ENCODE data around the gene MAPK14. TPM values are rescaled to one million over a fixed set of nuclear protein-coding genes. Genes with fewer than 3 reads are reported as not detected.

Gene MAPK14
- total and polyA plus RNA-seq, 2 experiments from 2014 or later = 26.8 to 45.0 TPM

DNA sequence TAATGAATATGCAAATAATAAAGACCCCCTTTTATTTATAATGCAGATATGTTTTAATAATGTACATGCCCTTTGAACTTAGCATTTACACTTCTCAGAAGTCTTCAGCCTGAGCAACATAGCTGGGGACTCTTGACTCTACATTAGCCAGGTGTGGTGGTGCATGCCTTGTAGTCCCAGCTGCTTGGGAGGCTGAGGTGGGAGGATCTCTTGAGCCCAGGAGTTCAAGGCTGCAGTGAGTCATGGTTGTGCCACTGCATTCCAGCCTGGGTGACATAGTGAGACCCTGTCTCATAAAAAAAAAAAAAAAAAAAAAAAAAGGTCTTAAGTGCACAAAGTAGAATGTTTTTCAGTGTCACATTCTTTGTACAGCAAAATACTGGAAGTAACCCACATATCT, 85.4 kb downstream of the MAPK14 start:
- in situ Hi-C loops (cut with MboI) = no loop called here

DNA sequence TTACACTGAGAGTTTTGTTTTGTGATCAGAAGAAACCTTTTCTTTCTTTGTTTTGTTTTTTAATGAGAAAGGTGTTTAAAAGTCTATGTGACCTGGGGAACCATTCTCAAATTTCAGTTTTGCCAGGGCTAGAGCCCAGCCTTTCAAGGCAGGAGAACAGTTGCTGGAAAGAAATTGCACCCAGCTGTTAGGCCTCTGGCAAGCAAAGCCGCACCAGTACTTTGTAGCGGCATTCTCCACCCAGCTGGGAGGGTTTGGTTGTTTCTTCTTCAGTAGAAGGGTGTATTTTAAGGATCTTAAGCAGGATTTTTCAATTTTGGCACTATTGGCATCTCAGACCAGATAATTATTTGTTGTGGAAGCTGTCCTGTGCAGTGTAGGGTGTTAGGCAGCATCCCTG, 86.1 kb downstream of the MAPK14 start:
- Histone ChIP-seq H3K36me3 (ENCODE audit: low read depth) (peaks cover 14% of the 10 kb centered on the region), H4K20me1 (ENCODE audit: insufficient read depth) (no peaks in the 10 kb centered on the region), H3K4me3 (no peak overlapping the region), H2AFZ (no peak overlapping the region), H3K9me3 (ENCODE audit: low read depth) (no peaks in the 10 kb centered on the region), H3K4me2 (ENCODE audit: unreplicated experiment) (no peak overlapping the region), H3K79me2 (ENCODE audit: insufficient read depth) (no peaks in the 10 kb centered on the region), H3K9me2 (ENCODE audit: insufficient read depth) (no peaks in the 10 kb centered on the region), H3K27ac (no peak overlapping the region), H3K4me1 (ENCODE audit: insufficient read depth) (no peaks in the 10 kb centered on the region), H3K27me3 (replicated peaks; ENCODE audit: insufficient read depth) (no peaks in the 10 kb centered on the region), H3F3A (ENCODE audit: insufficient read depth) (peaks cover 10% of the 10 kb centered on the region; the same call in 1 of the 2 replicates), H3K9ac (no peak overlapping the region)
- 32 to 44% methylated on average over 2 of the region's 2 CpGs for WGBS, 2 experiments (ENCODE audit: low coverage in 1 of 2, low lambda C conversion rate in 2 of 2, missing lambda C conversion rate in 2 of 2)
- DNase-seq = no peak
- TF ChIP-seq EZH2phosphoT487 (IDR thresholded peaks at IDR 0.05; ENCODE audit: insufficient read depth, low read depth) (no peak), EZH2 (IDR thresholded peaks at IDR 0.05; ENCODE audit: insufficient read depth, poor library complexity, severe bottlenecking) (no peak)
- in situ Hi-C loops (cut with MboI) = no loop called here

More for the DNA sequence above, 85.4 kb downstream of the MAPK14 start:
- Histone ChIP-seq H2AFZ (no peak overlapping the region), H3K4me2 (ENCODE audit: unreplicated experiment) (no peak overlapping the region), H3K27me3 (replicated peaks; ENCODE audit: insufficient read depth) (no peaks in the 10 kb centered on the region), H3K9me3 (ENCODE audit: low read depth) (no peaks in the 10 kb centered on the region), H3K4me3 (no peak overlapping the region), H3K36me3 (ENCODE audit: low read depth) (peaks cover 15% of the 10 kb centered on the region), H3K27ac (no peak overlapping the region), H3K9me2 (ENCODE audit: insufficient read depth) (no peaks in the 10 kb centered on the region), H3K9ac (no peak overlapping the region), H3K79me2 (ENCODE audit: insufficient read depth) (no peaks in the 10 kb centered on the region), H3F3A (ENCODE audit: insufficient read depth) (peaks cover 7% of the 10 kb centered on the region; the same call in 1 of the 2 replicates), H4K20me1 (ENCODE audit: insufficient read depth) (no peaks in the 10 kb centered on the region), H3K4me1 (ENCODE audit: insufficient read depth) (no peaks in the 10 kb centered on the region)
- no peak for TF ChIP-seq EZH2 (IDR thresholded peaks at IDR 0.05; ENCODE audit: insufficient read depth, poor library complexity, severe bottlenecking)
- TF ChIP-seq EZH2phosphoT487 (IDR thresholded peaks at IDR 0.05; ENCODE audit: insufficient read depth, low read depth) = no peak
- no peak for DNase-seq

DNA sequence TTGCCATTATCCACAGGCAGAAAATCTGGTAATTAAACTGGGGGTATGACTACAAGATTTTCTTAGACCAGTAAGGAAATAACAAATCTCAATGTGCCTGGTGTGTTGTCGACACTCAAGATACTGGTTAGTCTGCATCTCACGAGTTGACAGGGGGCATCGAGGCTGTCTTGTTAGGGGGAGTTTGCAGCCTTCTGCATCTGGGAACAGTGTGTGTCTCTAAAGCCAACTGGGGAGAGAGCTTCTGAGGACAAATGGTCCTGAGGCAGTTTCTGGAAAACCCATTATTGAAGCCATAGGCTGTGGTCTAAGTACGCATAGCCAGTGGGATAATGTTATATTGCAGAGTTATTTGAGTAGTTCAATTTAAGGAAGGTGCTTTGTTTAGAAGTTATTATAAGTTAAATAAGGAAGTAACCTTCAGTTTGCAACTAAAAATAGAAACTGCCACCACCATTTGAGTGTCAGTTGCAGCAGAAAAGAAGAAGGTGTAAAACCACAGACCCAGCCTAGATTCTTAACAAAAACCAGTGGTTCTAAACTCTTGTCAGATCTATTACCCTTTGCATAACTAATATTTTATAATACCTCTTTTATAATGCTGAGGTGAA, 87.3 kb downstream of the MAPK14 start:
- Histone ChIP-seq H3K27ac (no peak overlapping the region), H3K4me3 (no peak overlapping the region), H3K79me2 (ENCODE audit: insufficient read depth) (no peaks in the 10 kb centered on the region), H3K4me2 (ENCODE audit: unreplicated experiment) (no peak overlapping the region), H3K36me3 (ENCODE audit: low read depth) (peaks cover 14% of the 10 kb centered on the region), H3K9me2 (ENCODE audit: insufficient read depth) (no peaks in the 10 kb centered on the region), H3K9me3 (ENCODE audit: low read depth) (no peaks in the 10 kb centered on the region), H4K20me1 (ENCODE audit: insufficient read depth) (no peaks in the 10 kb centered on the region), H3F3A (ENCODE audit: insufficient read depth) (peaks cover 10% of the 10 kb centered on the region; the same call in 1 of the 2 replicates), H3K27me3 (replicated peaks; ENCODE audit: insufficient read depth) (no peaks in the 10 kb centered on the region), H2AFZ (no peak overlapping the region), H3K9ac (no peak overlapping the region), H3K4me1 (ENCODE audit: insufficient read depth) (no peaks in the 10 kb centered on the region)
- no peak for DNase-seq
- WGBS, 2 experiments (ENCODE audit: low coverage in 1 of 2, low lambda C conversion rate in 2 of 2, missing lambda C conversion rate in 2 of 2) = 76 to 77% methylated on average over 4 of the region's 4 CpGs
- in situ Hi-C loops (cut with MboI) = no loop called here
- TF ChIP-seq EZH2phosphoT487 (IDR thresholded peaks at IDR 0.05; ENCODE audit: insufficient read depth, low read depth) (no peak), EZH2 (IDR thresholded peaks at IDR 0.05; ENCODE audit: insufficient read depth, poor library complexity, severe bottlenecking) (no peak)

DNA sequence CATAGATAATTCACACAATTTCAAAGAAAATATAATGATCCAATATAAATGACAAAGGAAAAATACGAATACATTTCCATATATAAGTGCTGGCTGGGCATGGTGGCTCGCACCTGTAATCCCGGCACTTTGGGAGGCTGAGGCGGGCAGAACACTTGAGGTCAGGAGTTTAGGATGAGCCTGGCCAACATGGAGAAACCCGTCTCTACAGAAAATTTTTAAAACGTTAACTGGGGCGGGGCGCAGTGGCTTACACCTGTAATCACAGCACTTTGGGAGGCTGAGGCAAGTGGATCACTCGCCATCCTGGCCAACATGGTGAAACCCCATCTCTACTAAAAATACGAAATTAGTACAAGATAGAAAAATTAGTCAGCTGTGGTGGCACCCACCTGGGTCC, 87.8 kb downstream of the MAPK14 start:
- peaks cover 10% of the 10 kb centered on the region; the same call in 1 of the 2 replicates for H3F3A ChIP-seq (ENCODE audit: insufficient read depth)
- H3K4me3 ChIP-seq = no peak overlapping the region
- H3K9ac ChIP-seq = no peak overlapping the region
- in situ Hi-C loops (cut with MboI) = no loop called here
- no peaks in the 10 kb centered on the region for H4K20me1 ChIP-seq (ENCODE audit: insufficient read depth)
- no peaks in the 10 kb centered on the region for H3K9me3 ChIP-seq (ENCODE audit: low read depth)
- TF ChIP-seq EZH2 (IDR thresholded peaks at IDR 0.05; ENCODE audit: insufficient read depth, poor library complexity, severe bottlenecking) (no peak), EZH2phosphoT487 (IDR thresholded peaks at IDR 0.05; ENCODE audit: insufficient read depth, low read depth) (no peak)
- H3K27ac ChIP-seq = no peak overlapping the region
- peaks cover 10% of the 10 kb centered on the region for H3K36me3 ChIP-seq (ENCODE audit: low read depth)
- no peak overlapping the region for H3K4me2 ChIP-seq (ENCODE audit: unreplicated experiment)
- H3K9me2 ChIP-seq (ENCODE audit: insufficient read depth) = no peaks in the 10 kb centered on the region
- no peak for DNase-seq
- H3K27me3 ChIP-seq (replicated peaks; ENCODE audit: insufficient read depth) = no peaks in the 10 kb centered on the region
- H3K79me2 ChIP-seq (ENCODE audit: insufficient read depth) = no peaks in the 10 kb centered on the region
- 97 to 99% methylated on average over 10 of the region's 10 CpGs for WGBS, 2 experiments (ENCODE audit: low coverage in 1 of 2, low lambda C conversion rate in 2 of 2, missing lambda C conversion rate in 2 of 2)
- H2AFZ ChIP-seq = no peak overlapping the region
- H3K4me1 ChIP-seq (ENCODE audit: insufficient read depth) = no peaks in the 10 kb centered on the region

Measured in GM23248 (cell line).